Upper lobe of left lung (tissue), 6 donors: ENCODE results near the gene KCNAB1. TPM values are rescaled to one million over a fixed set of nuclear protein-coding genes. Genes with fewer than 3 reads are reported as not detected.
A peak's percentile ranks its signal among the peaks of the same experiment; 100 is the strongest.

Source experiments
- ATAC-seq, 2 donors: fragments of 200-7000 bp; cut with Tn5 transposase; one replicate each; pipeline ENCODE4 v1.9.1; 2022; ENCODE audit warnings: mild to moderate bottlenecking in 2 of 2, moderate library complexity in 2 of 2; ENCODE audit not compliant: low FRiP score in 2 of 2
- DNase-seq, 2 donors: peaks; one replicate each; pipeline ENCODE4 v3.0.0-alpha.2; 2019 to 2020
- H3K27ac ChIP-seq, 4 donors: fragments of 200-600 bp; sonication (generic); one replicate each; pipeline ENCODE4 v1.5.1; 2016 to 2019
- H3K27me3 ChIP-seq, 4 donors: fragments of 200-600 bp; sonication (generic); one replicate each; pipeline ENCODE4 v1.5.1; 2017 to 2019
- H3K36me3 ChIP-seq, 4 donors: fragments of 200-600 bp; sonication (generic); one replicate each; pipeline ENCODE4 v1.5.1; 2016 to 2019
- H3K4me1 ChIP-seq, 4 donors: fragments of 200-600 bp; sonication (generic); one replicate each; pipeline ENCODE4 v1.5.1; 2018 to 2019
- H3K4me3 ChIP-seq, 4 donors: fragments of 200-600 bp; sonication (generic); one replicate each; pipeline ENCODE4 v1.5.1; 2017 to 2019; ENCODE audit warnings: mild to moderate bottlenecking in 2 of 4, moderate library complexity in 1 of 4
- H3K9me3 ChIP-seq, 4 donors: fragments of 200-600 bp; sonication (generic); one replicate each; pipeline ENCODE4 v1.5.1; 2018 to 2019
- EP300 ChIP-seq, 4 donors: sonication (generic); formaldehyde crosslinking; IDR thresholded peaks; one replicate each; pipeline ENCODE4 v1.5.1; 2017; ENCODE audit warnings: antibody characterized with exemption in 4 of 4, control low read depth in 2 of 4
- POLR2A ChIP-seq, 4 donors: fragments of 450-650 bp; IDR thresholded peaks; one replicate each; pipeline ENCODE4 v1.5.1; 2016 to 2017; ENCODE audit warnings: antibody characterized with exemption in 4 of 4, mild to moderate bottlenecking in 2 of 4
- POLR2AphosphoS5 ChIP-seq, 2 donors: sonication (generic); formaldehyde crosslinking; IDR thresholded peaks; one replicate each; pipeline ENCODE4 v1.5.1; 2017; ENCODE audit warnings: antibody characterized with exemption in 2 of 2
- WGBS, 2 donors: methylation state at CpG; one replicate each; pipeline ENCODE4 v1.1.5; 2017 to 2018; 5-methylcytosine and 5-hydroxymethylcytosine counted together
- total RNA-seq, 6 donors: library from RNA; depleted of rRNA in 4 of 6; stranded (reverse); fragments of >200 nt in 4 of 6; gene quantifications; one replicate each; pipeline versions ENCODE4 v1.1.0 to v1.2.1, GENCODE V29; 2016 to 2021
- TF ChIP-seq, protein P1 (sequence below), 6 experiments: fragments of 450-650 bp in 4 of 6; fragments of 200-600 bp in 2 of 6; sonication (generic) in 2 of 6; IDR thresholded peaks; one replicate each; pipeline ENCODE4 v1.5.1; 2016 to 2019; ENCODE audit warnings: antibody characterized with exemption in 6 of 6
- donor health status: DM: no; HTN: no; CAD: no; lungs with moderate emphysema.
- donor health status: DM: no; HTN: yes; CAD: no; lungs with severe emphysema.

KCNAB1 gene
- total RNA-seq, 6 donors from 2014 or later: 0.79 to 5.2 (median 3.0) TPM

DNA sequence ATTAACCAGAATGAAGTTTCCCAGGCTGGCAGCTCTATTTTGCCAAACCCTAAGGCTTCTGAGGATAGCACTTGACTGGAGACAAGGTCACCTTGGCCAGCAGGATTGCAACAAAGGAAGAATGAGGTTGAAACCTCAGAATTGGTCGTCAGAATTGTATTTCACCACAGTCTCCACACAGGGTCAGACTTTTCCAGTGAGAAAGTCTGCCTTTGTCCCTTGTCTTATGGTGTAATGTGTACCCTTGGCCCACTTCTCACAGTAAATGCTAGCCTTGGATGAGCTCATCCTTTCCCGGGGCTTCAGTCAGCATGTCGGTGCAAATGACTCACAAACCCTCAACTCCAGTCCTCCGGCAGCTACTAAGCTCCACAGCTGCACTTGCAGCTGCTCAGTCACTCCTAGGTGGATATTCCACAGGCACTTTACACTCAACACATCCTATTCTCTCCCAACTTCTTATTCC lies 414.8 kb downstream of the KCNAB1 start:
- 41 to 48% methylated on average over 3 to 4 of the region's 4 CpGs for WGBS, 2 donors
- peaks cover 0 to 25% (median 9%) of the 10 kb centered on the region in 4 donors for H3K36me3 ChIP-seq
- ATAC-seq: peak; percentile 90 to 97
- H3K4me1 ChIP-seq: peaks cover 0 to 14% (median 9%) of the 10 kb centered on the region in 4 donors
- H3K27ac ChIP-seq: peak overlapping the region in 3 of 4 donors; percentile 35 to 44 (median 39)
- no peak for TF ChIP-seq POLR2A (IDR thresholded peaks at IDR 0.05)
- peak in 1 of 4 donors; percentile 76 for TF ChIP-seq EP300 (IDR thresholded peaks at IDR 0.05)
- TF ChIP-seq, protein P1, sequence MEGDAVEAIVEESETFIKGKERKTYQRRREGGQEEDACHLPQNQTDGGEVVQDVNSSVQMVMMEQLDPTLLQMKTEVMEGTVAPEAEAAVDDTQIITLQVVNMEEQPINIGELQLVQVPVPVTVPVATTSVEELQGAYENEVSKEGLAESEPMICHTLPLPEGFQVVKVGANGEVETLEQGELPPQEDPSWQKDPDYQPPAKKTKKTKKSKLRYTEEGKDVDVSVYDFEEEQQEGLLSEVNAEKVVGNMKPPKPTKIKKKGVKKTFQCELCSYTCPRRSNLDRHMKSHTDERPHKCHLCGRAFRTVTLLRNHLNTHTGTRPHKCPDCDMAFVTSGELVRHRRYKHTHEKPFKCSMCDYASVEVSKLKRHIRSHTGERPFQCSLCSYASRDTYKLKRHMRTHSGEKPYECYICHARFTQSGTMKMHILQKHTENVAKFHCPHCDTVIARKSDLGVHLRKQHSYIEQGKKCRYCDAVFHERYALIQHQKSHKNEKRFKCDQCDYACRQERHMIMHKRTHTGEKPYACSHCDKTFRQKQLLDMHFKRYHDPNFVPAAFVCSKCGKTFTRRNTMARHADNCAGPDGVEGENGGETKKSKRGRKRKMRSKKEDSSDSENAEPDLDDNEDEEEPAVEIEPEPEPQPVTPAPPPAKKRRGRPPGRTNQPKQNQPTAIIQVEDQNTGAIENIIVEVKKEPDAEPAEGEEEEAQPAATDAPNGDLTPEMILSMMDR (IDR thresholded peaks at IDR 0.05): peak in 3 of 6 experiments; percentile 17 to 48 (median 28)
- TF ChIP-seq POLR2AphosphoS5 (IDR thresholded peaks at IDR 0.05): peak; percentile 42 to 60
- no peaks in the 10 kb centered on the region for H3K27me3 ChIP-seq
- H3K9me3 ChIP-seq: no peaks in the 10 kb centered on the region
- no peak overlapping the region for H3K4me3 ChIP-seq
- peak in 1 of 2 donors; percentile 87 for DNase-seq

DNA sequence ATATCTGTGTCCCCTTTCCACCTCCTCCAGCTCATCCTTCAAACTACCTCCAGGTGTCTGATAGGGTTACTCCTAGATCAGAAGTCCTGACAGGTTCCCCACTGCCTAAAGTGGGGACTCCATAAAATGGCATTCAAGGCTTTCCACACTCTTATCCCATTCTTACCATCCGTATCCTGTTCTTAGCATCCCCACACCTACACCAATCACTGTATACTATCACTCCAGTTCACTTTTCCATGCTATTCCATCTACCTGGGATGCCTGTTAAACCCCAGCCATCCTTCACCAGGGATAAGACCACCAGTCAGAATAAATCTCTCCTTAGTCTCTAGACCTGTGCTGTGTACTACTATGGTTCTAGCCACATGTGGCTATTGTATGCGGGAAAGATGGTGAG lies 415.4 kb downstream of the KCNAB1 start:
- WGBS, 2 donors: 88 to 100% methylated on average over 2 of the region's 2 CpGs
- TF ChIP-seq, protein P1 (IDR thresholded peaks at IDR 0.05): no peak
- TF ChIP-seq POLR2A (IDR thresholded peaks at IDR 0.05): no peak
- TF ChIP-seq POLR2AphosphoS5 (IDR thresholded peaks at IDR 0.05): no peak
- no peak for TF ChIP-seq EP300 (IDR thresholded peaks at IDR 0.05)
- Histone ChIP-seq H3K27ac (peak overlapping the region in 2 of 4 donors; percentile 35 to 44), H3K4me1 (peaks cover 0 to 14% (median 9%) of the 10 kb centered on the region in 4 donors), H3K27me3 (no peaks in the 10 kb centered on the region), H3K36me3 (peaks cover 0 to 28% (median 9%) of the 10 kb centered on the region in 4 donors), H3K4me3 (no peak overlapping the region), H3K9me3 (no peaks in the 10 kb centered on the region)
- DNase-seq (no peak), ATAC-seq (no peak)

DNA sequence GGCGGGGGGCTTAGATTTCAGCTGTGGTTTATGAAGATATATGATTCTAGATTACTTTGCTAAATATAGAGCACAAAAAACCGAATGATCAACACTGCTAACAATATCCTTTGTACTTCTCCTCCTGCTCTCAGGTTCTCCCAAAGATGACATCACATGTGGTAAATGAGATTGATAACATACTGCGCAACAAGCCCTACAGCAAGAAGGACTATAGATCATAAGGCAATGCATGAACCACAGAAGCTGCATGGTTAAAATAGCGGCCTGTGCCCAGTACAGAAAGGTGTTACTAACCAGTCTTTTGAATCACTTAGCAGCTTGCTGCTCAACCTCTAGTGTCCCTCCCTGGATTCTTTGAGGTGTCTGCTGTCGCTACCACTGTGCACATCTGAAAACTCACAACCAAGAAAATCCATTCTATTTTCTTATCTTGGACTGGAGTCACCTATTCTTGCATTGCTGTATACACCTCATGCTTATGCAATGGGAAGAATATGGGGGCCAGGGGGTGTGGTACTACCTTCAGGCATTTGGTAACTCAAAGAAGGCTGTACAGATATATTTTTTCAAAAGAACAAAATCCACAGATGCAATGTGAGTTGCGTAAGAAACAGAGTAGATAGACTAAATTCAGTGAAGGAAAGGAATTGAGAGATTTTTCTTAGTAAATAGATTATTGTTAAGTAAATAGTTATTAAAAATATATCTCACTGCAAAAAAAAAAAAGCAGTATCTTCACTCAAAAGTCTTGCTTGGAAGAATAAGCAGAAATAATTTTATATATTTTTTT lies 416.3 kb downstream of the KCNAB1 start:
- TF ChIP-seq EP300 (IDR thresholded peaks at IDR 0.05) (no peak), POLR2A (IDR thresholded peaks at IDR 0.05) (no peak), POLR2AphosphoS5 (IDR thresholded peaks at IDR 0.05) (no peak)
- TF ChIP-seq, protein P1 (IDR thresholded peaks at IDR 0.05): no peak
- Histone ChIP-seq H3K4me3 (no peak overlapping the region), H3K36me3 (peaks cover 0 to 37% (median 12%) of the 10 kb centered on the region in 4 donors), H3K27me3 (no peaks in the 10 kb centered on the region), H3K27ac (no peak overlapping the region), H3K4me1 (peaks cover 0 to 14% (median 9%) of the 10 kb centered on the region in 4 donors), H3K9me3 (no peaks in the 10 kb centered on the region)
- ATAC-seq (no peak), DNase-seq (no peak)
- 88 to 90% methylated on average over 6 of the region's 6 CpGs for WGBS, 2 donors

DNA sequence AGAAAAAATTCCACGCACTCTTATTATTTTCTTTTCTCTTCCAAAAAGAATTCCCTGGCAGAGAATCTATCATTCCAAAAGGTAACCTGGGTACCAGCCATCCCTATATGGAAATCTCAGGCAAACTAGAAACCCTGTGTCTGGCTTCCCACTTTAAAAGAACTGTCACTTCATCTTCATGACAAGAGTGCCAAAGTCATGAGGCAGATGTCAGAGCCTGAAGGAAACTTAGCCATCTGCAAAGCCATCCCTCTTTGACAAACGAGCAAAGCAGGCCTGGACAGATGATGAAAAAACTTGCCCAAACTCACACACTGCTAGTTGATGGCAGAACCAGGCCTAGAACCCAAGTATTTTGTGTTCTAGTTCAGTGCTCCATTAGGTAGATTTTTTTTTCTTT lies 418.7 kb downstream of the KCNAB1 start:
- ATAC-seq: no peak
- Histone ChIP-seq H3K4me3 (no peak overlapping the region), H3K27me3 (no peaks in the 10 kb centered on the region), H3K4me1 (peaks cover 0 to 14% (median 10%) of the 10 kb centered on the region in 4 donors), H3K27ac (no peak overlapping the region), H3K9me3 (no peaks in the 10 kb centered on the region), H3K36me3 (peaks cover 9 to 60% (median 32%) of the 10 kb centered on the region in 4 donors)
- TF ChIP-seq, protein P1 (IDR thresholded peaks at IDR 0.05): no peak
- TF ChIP-seq EP300 (IDR thresholded peaks at IDR 0.05) (no peak), POLR2A (IDR thresholded peaks at IDR 0.05) (no peak), POLR2AphosphoS5 (IDR thresholded peaks at IDR 0.05) (no peak)
- WGBS, 2 donors: 76 to 85% methylated on average over 2 of the region's 2 CpGs
- no peak for DNase-seq
